Measurements from ENCODE around the gene COL25A1.
"Not testable (repeated sequence)": the region's sequence is repeated elsewhere in the genome, so short reads cannot be mapped to it uniquely, and the experiment has no call there.

COL25A1 gene

GRCh38 chr4:108954880-108955279, 347.6 kb downstream of the COL25A1 start:
- no peak overlapping the region for H3K4me3 ChIP-seq (ENCODE audit: low read length)
- DNase-seq (ENCODE audit: low read depth, low spot score), result no peak

GRCh38 chr4:108953941-108954340, 348.5 kb downstream of the COL25A1 start:
- no peak overlapping the region for H3K4me3 ChIP-seq (ENCODE audit: low read length)
- no peak for DNase-seq (ENCODE audit: low read depth, low spot score)

GRCh38 chr4:108950158-108950915, 352.1 kb downstream of the COL25A1 start:
- H3K4me3 ChIP-seq (ENCODE audit: low read length), result no peak overlapping the region
- DNase-seq (ENCODE audit: low read depth, low spot score), result no peak

GRCh38 chr4:108947526-108947925, 354.9 kb downstream of the COL25A1 start:
- H3K4me3 ChIP-seq (ENCODE audit: low read length), result no peak overlapping the region
- no peak for DNase-seq (ENCODE audit: low read depth, low spot score)

- no peak for DNase-seq (ENCODE audit: low read depth, low spot score)
These were observed 356.2 kb downstream of the COL25A1 start for GRCh38 chr4:108946237-108946636.

GRCh38 chr4:108943976-108944591, 358.4 kb downstream of the COL25A1 start:
- H3K4me3 ChIP-seq (ENCODE audit: low read length), result no peak overlapping the region
- no peak for DNase-seq (ENCODE audit: low read depth, low spot score)

More at GRCh38 chr4:108946237-108946636, 356.2 kb downstream of the COL25A1 start:
- no peak overlapping the region for H3K4me3 ChIP-seq (ENCODE audit: low read length)

GRCh38 chr4:108943371-108943770, 359.1 kb downstream of the COL25A1 start:
- H3K4me3 ChIP-seq (ENCODE audit: low read length), result no peak overlapping the region
- DNase-seq (ENCODE audit: low read depth, low spot score), result no peak

- H3K4me3 ChIP-seq (ENCODE audit: low read length), result no peak overlapping the region
- DNase-seq (ENCODE audit: low read depth, low spot score), result no peak
These were observed 360.5 kb downstream of the COL25A1 start for GRCh38 chr4:108941904-108942430.

GRCh38 chr4:108940634-108941033, 361.8 kb downstream of the COL25A1 start:
- no peak overlapping the region for H3K4me3 ChIP-seq (ENCODE audit: low read length)
- no peak for DNase-seq (ENCODE audit: low read depth, low spot score)

GRCh38 chr4:108940149-108940548, 362.3 kb downstream of the COL25A1 start:
- DNase-seq (ENCODE audit: low read depth, low spot score), result peak; percentile 43
- H3K4me3 ChIP-seq (ENCODE audit: low read length), result no peak overlapping the region

GRCh38 chr4:108937066-108937465, 365.4 kb downstream of the COL25A1 start:
- DNase-seq (ENCODE audit: low read depth, low spot score), result no peak
- H3K4me3 ChIP-seq (ENCODE audit: low read length), result no peak overlapping the region

- not testable (repeated sequence) for DNase-seq (ENCODE audit: low read depth, low spot score)
These were observed 368.5 kb downstream of the COL25A1 start for GRCh38 chr4:108933925-108934324.

GRCh38 chr4:108933046-108933445, 369.4 kb downstream of the COL25A1 start:
- no peak for DNase-seq (ENCODE audit: low read depth, low spot score)
- H3K4me3 ChIP-seq (ENCODE audit: low read length), result no peak overlapping the region

More at GRCh38 chr4:108933925-108934324, 368.5 kb downstream of the COL25A1 start:
- H3K4me3 ChIP-seq (ENCODE audit: low read length), result not testable (repeated sequence)

- DNase-seq (ENCODE audit: low read depth, low spot score), result peak; percentile 6
- H3K4me3 ChIP-seq (ENCODE audit: low read length), result no peak overlapping the region
These were observed 370.5 kb downstream of the COL25A1 start for GRCh38 chr4:108931926-108932325.

GRCh38 chr4:108930186-108930585, 372.3 kb downstream of the COL25A1 start:
- no peak for DNase-seq (ENCODE audit: low read depth, low spot score)
- H3K4me3 ChIP-seq (ENCODE audit: low read length), result no peak overlapping the region

GRCh38 chr4:108926781-108927180, 375.7 kb downstream of the COL25A1 start:
- H3K4me3 ChIP-seq (ENCODE audit: low read length), result no peak overlapping the region
- no peak for DNase-seq (ENCODE audit: low read depth, low spot score)

- no peak overlapping the region for H3K4me3 ChIP-seq (ENCODE audit: low read length)
- no peak for DNase-seq (ENCODE audit: low read depth, low spot score)
These were observed 376.4 kb downstream of the COL25A1 start for GRCh38 chr4:108926061-108926460.

GRCh38 chr4:108922191-108922590, 380.3 kb downstream of the COL25A1 start:
- H3K4me3 ChIP-seq (ENCODE audit: low read length), result no peak overlapping the region
- DNase-seq (ENCODE audit: low read depth, low spot score), result no peak

GRCh38 chr4:108920395-108921087, 381.9 kb downstream of the COL25A1 start:
- no peak overlapping the region for H3K4me3 ChIP-seq (ENCODE audit: low read length)
- no peak for DNase-seq (ENCODE audit: low read depth, low spot score)
